Stimulated activated CD8-positive, alpha-beta memory T cell treated with anti-CD3 and anti-CD28 coated beads, Interleukin-15, amount 100 ng/mL, for 4 hours (primary cell): ENCODE measurements around the gene C15orf62.
A peak's percentile ranks its signal among the peaks of the same experiment; 100 is the strongest.

ENCODE experiments used
- DNase-seq, 2 donors: peaks; one replicate each; pipeline ENCODE4 v3.0.0-alpha.2; 2020; ENCODE audit warnings: low read depth in 2 of 2

Gene C15orf62

GRCh38 chr15:40755812-40756208 lies 14.0 kb upstream of the C15orf62 start:
- DNase-seq = no peak

GRCh38 chr15:40756938-40757337 lies 12.8 kb upstream of the C15orf62 start:
- DNase-seq = no peak

GRCh38 chr15:40759961-40760360 lies 9.8 kb upstream of the C15orf62 start:
- DNase-seq = no peak

- DNase-seq = no peak
Measured at GRCh38 chr15:40762919-40763800, 6.6 kb upstream of the C15orf62 start.

GRCh38 chr15:40763801-40764628 lies 5.8 kb upstream of the C15orf62 start, which contains the start of gene GCHFR:
Gene GCHFR (plus strand): TSS chr15:40764068. CDS start chr15:40764181, 113 bp downstream.
- peak in 1 of 2 donors; percentile 43 for DNase-seq

GRCh38 chr15:40764629-40765103 lies 5.1 kb upstream of the C15orf62 start:
- DNase-seq = no peak

- DNase-seq = no peak
Measured at GRCh38 chr15:40766194-40766815, 3.5 kb upstream of the C15orf62 start.

- no peak for DNase-seq
Measured at GRCh38 chr15:40766906-40767837, 2.6 kb upstream of the C15orf62 start.

GRCh38 chr15:40767838-40768500 lies 1.8 kb upstream of the C15orf62 start:
- DNase-seq = no peak

- DNase-seq = no peak
Measured at GRCh38 chr15:40768521-40769273, 1.1 kb upstream of the C15orf62 start.

GRCh38 chr15:40770147-40770721 lies 454 bp downstream of the C15orf62 start:
- DNase-seq = no peak

- DNase-seq = no peak
Measured at GRCh38 chr15:40771242-40771641, 1.5 kb downstream of the C15orf62 start.

GRCh38 chr15:40772014-40772413 lies 2.2 kb downstream of the C15orf62 start:
- no peak for DNase-seq

- DNase-seq = no peak
Measured at GRCh38 chr15:40773496-40773895, 3.7 kb downstream of the C15orf62 start.

- no peak for DNase-seq
Measured at GRCh38 chr15:40773902-40774301, 4.1 kb downstream of the C15orf62 start.

- no peak for DNase-seq
Measured at GRCh38 chr15:40775007-40775406, 5.2 kb downstream of the C15orf62 start.

GRCh38 chr15:40775740-40776536 lies 6.2 kb downstream of the C15orf62 start:
- no peak for DNase-seq

GRCh38 chr15:40776537-40777141 lies 6.9 kb downstream of the C15orf62 start:
- peak; percentile 28 to 40 for DNase-seq
